SKM-1 treated with dmso at 0.1 percent for 144 hours (cell line): ENCODE data around the gene BUD31.

Source experiments
- DNase-seq: peaks from one replicate; lab custom pipeline; 2025; ENCODE audit not compliant: unreplicated experiment; lab: John Stamatoyannopoulos, UW

Gene BUD31

DNA sequence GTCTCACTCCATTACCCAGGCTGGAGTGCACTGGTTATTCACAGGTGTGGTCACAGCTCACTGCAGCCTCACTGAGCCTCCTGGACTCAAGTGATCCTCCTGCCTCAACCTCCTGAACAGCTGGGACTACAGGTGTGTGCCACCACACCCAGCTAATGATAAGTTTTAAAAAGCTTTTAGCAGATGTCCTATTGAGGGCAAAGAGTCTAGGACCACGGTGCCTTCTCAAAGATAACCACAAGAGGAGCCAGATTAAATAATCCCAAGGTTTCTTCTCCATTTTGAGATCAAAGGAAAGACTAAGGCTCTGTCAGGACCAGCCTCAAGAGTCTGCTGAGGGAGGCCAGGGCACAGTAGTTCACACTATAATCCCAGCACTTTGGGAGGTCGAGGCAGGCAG lies 52.5 kb downstream of the BUD31 start:
- DNase-seq, result no peak

DNA sequence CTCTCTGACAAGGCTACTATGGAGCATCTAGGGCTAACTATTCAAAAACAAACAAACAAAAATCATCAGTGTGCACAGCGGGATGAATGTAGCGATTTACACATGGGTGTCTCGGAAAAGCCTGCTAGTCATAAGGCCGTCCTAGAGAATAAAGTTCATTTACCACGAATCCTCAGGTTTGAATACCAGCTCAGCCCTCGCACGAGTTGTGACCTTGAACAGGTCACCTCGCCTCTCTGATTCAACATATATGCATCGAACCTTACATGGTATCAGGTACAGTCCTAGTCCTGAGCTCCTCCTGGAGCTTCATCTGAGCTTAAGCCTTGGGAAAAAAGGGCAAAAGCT lies 56.6 kb downstream of the BUD31 start:
- DNase-seq, result no peak

DNA sequence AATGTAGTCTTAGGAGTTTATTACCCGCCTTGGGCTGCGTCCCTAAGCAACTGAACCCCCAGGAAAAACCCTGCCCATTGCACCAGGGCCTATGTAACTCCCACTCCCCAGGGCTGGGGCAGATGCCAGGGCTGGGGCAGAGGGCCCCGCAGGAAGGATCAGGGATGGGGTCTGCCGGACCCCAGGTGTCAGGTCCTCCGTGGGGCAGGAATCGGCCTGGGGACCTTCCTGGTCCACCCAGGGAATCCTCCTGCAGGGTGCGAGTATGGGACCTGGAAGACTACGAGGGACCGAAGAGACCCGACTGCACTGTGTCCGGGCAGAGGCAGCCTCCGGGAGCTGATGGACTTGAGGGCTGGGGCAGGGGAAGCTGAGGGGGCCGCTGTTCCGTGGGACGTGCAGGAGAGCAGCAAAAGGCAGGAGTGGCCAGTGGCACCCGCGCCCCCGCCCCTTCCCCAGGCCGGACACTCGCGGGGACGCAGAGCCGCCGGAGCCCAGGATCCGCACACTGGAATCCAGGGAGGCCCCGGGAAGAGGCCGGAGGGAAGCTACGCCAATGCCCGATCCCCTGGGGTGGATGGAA lies 59.7 kb downstream of the BUD31 start:
- DNase-seq, result no peak
